Body of pancreas (tissue), 4 donors: ENCODE measurements around the gene YIF1A. TPM values are rescaled to one million over a fixed set of nuclear protein-coding genes. Genes with fewer than 3 reads are reported as not detected.

Experiments used
- ATAC-seq: fragments of 150-250 bp; one replicate; pipeline ENCODE4 v1.9.1; 2016
- DNase-seq, 4 donors: peaks; one replicate each; pipeline ENCODE4 v3.0.0-alpha.2; 2019
- H3K27ac ChIP-seq, 4 donors: fragments of 200-600 bp; sonication (generic); 1 replicate in 3 of 4; 2 replicates in 1 of 4; pipeline versions ENCODE4 v1.5.1 to v1.6.1; 2016 to 2019; ENCODE audit warnings: mild to moderate bottlenecking in 1 of 4, mixed read lengths in 1 of 4, moderate library complexity in 1 of 4
- H3K27me3 ChIP-seq, 2 donors: fragments of 200-600 bp; sonication (generic); one replicate each; pipeline ENCODE4 v1.6.0; 2016; ENCODE audit warnings: mild to moderate bottlenecking in 1 of 2
- H3K36me3 ChIP-seq, 2 donors: fragments of 200-600 bp; sonication (generic); replicated peaks in 1 of 2; 2 replicates each; pipeline ENCODE4 v1.5.1; 2016; ENCODE audit warnings: low read depth in 2 of 2; ENCODE audit not compliant: insufficient read depth in 1 of 2
- H3K4me1 ChIP-seq: fragments of 200-600 bp; sonication (generic); one replicate; pipeline ENCODE4 v1.6.0; 2016
- H3K4me3 ChIP-seq, 2 donors: fragments of 200-600 bp; sonication (generic); 1 replicate in 1 of 2; 2 replicates in 1 of 2; pipeline ENCODE4 v1.5.1; 2016 to 2019
- H3K9me3 ChIP-seq, 3 donors: fragments of 200-600 bp; sonication (generic); 1 replicate in 2 of 3; 2 replicates in 1 of 3; pipeline ENCODE4 v1.5.1; 2016
- POLR2A ChIP-seq, 3 donors: fragments of 450-650 bp; IDR thresholded peaks; one replicate each; pipeline ENCODE4 v1.6.1; 2016; ENCODE audit warnings: antibody characterized with exemption in 3 of 3, mild to moderate bottlenecking in 2 of 3
- WGBS, 2 donors: methylation state at CpG; one replicate each; pipeline ENCODE4 v1.1.5; 2017; 5-methylcytosine and 5-hydroxymethylcytosine counted together
- intact Hi-C: fragments of 100-400 bp; cut with DNase I; formaldehyde crosslinking; loops from one replicate; pipeline ENCODE4 v1.15.1; 2023
- total RNA-seq, 2 donors: library from RNA; depleted of rRNA; stranded (reverse); fragments of >200 nt; gene quantifications; one replicate each; pipeline ENCODE4 v1.1.0, GENCODE V29; 2016
- TF ChIP-seq, protein P1 (sequence below), 7 experiments: fragments of 450-650 bp in 4 of 7; fragments of 200-600 bp in 3 of 7; sonication (generic) in 3 of 7; IDR thresholded peaks; one replicate each; pipeline ENCODE4 v1.5.1; 2016 to 2019; ENCODE audit warnings: antibody characterized with exemption in 7 of 7

Gene YIF1A
- total RNA-seq, 2 donors from 2014 or later = 63.6 to 91.6 TPM

DNA sequence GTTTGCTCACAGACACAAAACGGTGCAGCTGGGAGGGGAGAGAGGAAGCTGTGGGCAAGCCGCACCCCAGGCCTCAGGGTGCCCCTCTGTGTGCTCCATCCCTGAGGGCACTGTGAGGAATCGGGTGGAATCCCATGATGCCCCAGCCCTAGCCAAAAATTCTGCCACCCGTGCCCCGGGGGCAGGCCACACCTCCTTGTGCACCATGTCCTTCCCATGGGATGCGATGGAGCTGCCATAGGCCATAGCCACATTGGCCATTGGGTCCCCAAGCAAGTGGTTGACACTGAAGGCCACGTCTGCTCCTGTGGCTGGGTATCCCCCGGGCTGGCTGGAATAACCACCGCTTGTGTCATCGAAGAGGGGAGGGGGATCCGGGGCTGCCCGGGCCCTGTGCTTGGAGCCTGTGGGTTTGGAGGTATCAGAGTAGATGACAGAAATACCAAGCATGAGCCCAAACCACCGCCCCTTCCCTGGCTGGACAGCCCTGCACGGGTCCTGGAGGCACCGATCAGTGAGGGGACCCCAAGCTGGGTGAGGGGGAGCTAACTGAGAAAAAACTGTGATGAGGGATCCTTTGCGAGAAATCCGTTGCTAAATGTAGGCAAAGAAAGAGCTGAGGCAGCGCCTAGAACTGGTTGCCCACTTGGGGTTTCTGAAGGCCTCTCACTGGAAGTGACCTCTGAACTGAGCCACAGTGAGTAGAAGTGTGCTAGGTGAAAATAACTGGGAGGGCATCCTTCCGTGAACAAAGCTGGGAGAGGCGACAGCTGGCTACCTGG, 863 bp downstream of the YIF1A start:
- peaks cover 0 to 2% of the 10 kb centered on the region in 2 donors for H3K36me3 ChIP-seq
- H3K27me3 ChIP-seq = no peaks in the 10 kb centered on the region
- intact Hi-C loops = no loop called here
- ATAC-seq (no peak), DNase-seq (peak in 1 of 4 donors; percentile 28)
- TF ChIP-seq POLR2A (IDR thresholded peaks at IDR 0.05) = no peak
- TF ChIP-seq, protein P1, sequence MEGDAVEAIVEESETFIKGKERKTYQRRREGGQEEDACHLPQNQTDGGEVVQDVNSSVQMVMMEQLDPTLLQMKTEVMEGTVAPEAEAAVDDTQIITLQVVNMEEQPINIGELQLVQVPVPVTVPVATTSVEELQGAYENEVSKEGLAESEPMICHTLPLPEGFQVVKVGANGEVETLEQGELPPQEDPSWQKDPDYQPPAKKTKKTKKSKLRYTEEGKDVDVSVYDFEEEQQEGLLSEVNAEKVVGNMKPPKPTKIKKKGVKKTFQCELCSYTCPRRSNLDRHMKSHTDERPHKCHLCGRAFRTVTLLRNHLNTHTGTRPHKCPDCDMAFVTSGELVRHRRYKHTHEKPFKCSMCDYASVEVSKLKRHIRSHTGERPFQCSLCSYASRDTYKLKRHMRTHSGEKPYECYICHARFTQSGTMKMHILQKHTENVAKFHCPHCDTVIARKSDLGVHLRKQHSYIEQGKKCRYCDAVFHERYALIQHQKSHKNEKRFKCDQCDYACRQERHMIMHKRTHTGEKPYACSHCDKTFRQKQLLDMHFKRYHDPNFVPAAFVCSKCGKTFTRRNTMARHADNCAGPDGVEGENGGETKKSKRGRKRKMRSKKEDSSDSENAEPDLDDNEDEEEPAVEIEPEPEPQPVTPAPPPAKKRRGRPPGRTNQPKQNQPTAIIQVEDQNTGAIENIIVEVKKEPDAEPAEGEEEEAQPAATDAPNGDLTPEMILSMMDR (IDR thresholded peaks at IDR 0.05) = no peak
- peaks cover 45% of the 10 kb centered on the region for H3K4me1 ChIP-seq
- peak overlapping the region; percentile 96 to 99 (median 98) for H3K27ac ChIP-seq
- 28 to 32% methylated on average over 17 to 20 of the region's 20 CpGs for WGBS, 2 donors
- no peaks in the 10 kb centered on the region for H3K9me3 ChIP-seq
- peak overlapping the region; percentile 65 to 66 for H3K4me3 ChIP-seq

DNA sequence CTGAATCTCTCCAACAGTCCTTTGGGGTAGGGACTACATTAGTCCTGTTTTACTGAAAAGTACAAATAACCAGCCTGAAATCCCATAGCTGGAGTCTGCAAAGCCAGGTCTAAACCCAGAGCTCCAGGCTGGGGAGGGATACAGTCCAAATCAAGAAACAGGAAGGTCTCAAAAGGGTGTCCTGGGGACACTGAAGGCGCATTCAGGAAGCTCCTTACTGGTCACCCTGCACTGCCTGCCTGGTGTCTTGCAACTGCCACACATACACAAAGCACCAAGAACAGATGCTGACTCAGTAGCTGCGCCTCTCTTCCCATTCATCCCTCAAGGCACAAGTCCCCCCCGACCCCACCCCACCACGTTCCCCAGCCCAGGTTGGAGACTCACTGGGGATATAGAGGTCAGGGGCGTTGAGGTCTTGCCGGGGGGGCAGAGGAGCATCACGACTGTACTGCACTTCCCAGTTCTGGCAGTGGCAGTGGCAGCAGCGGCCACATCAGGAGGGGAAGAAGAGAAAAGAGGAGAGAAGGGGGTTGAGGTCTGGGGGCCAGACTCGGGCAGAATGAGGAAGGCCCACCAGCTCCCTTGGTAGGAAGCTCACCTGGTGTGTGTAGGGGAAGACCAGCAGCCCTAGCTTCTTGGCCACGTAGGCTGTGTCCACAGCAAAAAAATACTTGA, 1.6 kb downstream of the YIF1A start:
- no peaks in the 10 kb centered on the region for H3K27me3 ChIP-seq
- H3K36me3 ChIP-seq = peaks cover 0 to 2% of the 10 kb centered on the region in 2 donors
- no peaks in the 10 kb centered on the region for H3K9me3 ChIP-seq
- TF ChIP-seq POLR2A (IDR thresholded peaks at IDR 0.05) = no peak
- TF ChIP-seq, protein P1 (IDR thresholded peaks at IDR 0.05) = no peak
- intact Hi-C loops = no loop called here
- no peak for ATAC-seq
- H3K4me1 ChIP-seq = peaks cover 46% of the 10 kb centered on the region
- H3K4me3 ChIP-seq = no peak overlapping the region
- H3K27ac ChIP-seq = peak overlapping the region in 1 of 4 donors; percentile 99
- WGBS, 2 donors = 56 to 68% methylated on average over 10 of the region's 10 CpGs
- DNase-seq = no peak

DNA sequence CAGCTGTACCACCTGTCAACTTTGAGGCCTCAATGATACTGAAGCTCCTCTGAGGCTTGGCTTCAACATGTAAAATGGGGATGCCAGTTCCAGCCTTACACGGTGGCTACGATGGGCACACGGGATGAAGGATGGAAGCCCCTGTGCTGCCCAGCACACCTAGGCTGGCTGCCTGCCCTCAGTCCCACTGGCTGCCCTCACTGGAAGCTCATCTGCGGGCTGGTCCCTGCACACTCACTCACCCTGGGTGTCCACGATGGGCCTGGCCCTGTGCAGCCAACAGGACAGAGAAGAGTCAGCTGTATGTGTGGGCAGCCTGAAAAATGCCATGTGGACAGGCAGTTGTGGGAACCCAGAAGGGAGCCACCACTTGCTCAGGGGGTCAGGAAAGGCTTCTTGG, 2.2 kb downstream of the YIF1A start:
- H3K36me3 ChIP-seq = peaks cover 0 to 2% of the 10 kb centered on the region in 2 donors
- 70 to 86% methylated on average over 2 to 5 of the region's 5 CpGs for WGBS, 2 donors
- TF ChIP-seq, protein P1 (IDR thresholded peaks at IDR 0.05) = no peak
- no peak for TF ChIP-seq POLR2A (IDR thresholded peaks at IDR 0.05)
- ATAC-seq (no peak), DNase-seq (no peak)
- H3K9me3 ChIP-seq = no peaks in the 10 kb centered on the region
- no peak overlapping the region for H3K27ac ChIP-seq
- H3K27me3 ChIP-seq = no peaks in the 10 kb centered on the region
- intact Hi-C loops = no loop called here
- H3K4me3 ChIP-seq = no peak overlapping the region
- peaks cover 40% of the 10 kb centered on the region for H3K4me1 ChIP-seq

DNA sequence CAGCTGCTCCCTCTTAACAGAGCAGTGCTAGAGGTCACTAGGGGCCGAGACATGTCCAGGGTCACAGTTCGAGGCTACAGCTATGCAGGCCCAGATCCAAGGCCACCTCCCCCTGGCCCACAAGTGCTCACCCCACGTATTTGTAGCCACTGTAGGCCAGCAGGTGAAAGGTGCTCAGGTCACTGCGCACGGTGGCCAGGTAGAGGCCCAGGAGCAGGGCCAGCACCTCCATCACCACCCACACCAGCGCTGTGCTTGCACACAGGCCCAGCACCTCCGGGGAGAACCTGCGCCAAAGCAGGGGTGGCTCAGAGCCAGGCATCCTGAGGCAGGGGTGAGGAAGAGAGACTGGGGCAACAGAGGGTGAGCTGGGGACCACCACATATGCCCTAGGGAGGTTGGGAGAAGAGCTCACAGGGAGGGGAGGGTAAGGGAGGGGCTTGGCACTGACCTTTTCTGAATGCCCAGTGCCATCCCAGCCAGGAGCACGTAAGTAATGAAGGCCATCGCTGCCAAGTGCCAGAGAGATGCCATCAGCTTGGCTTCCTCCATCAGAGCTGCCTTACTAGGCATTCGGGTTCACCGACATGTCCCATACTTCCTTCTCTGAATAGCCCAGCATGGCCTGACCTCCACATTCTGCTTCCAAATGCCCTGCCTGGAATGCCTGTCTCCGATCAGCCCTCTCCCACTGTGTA, 3.5 kb downstream of the YIF1A start:
- intact Hi-C loops = no loop called here

More for the DNA sequence above, 3.5 kb downstream of the YIF1A start:
- no peak for TF ChIP-seq POLR2A (IDR thresholded peaks at IDR 0.05)
- TF ChIP-seq, protein P1 (IDR thresholded peaks at IDR 0.05) = no peak
- no peaks in the 10 kb centered on the region for H3K27me3 ChIP-seq
- 71 to 73% methylated on average over 7 to 12 of the region's 13 CpGs for WGBS, 2 donors
- ATAC-seq = no peak
- no peak overlapping the region for H3K27ac ChIP-seq
- no peak for DNase-seq
- no peak overlapping the region for H3K4me3 ChIP-seq
- H3K9me3 ChIP-seq = no peaks in the 10 kb centered on the region
- peaks cover 0 to 2% of the 10 kb centered on the region in 2 donors for H3K36me3 ChIP-seq
- peaks cover 32% of the 10 kb centered on the region for H3K4me1 ChIP-seq
